ENCODE measurements around the gene SPDYE2B. TPM values are rescaled to one million over a fixed set of nuclear protein-coding genes. Genes with fewer than 3 reads are reported as not detected.
"Not testable (repeated sequence)": the region's sequence is repeated elsewhere in the genome, so short reads cannot be mapped to it uniquely, and the experiment has no call there.

The SPDYE2B gene
- total RNA-seq, 1 donor from 2014 or later = not detected

- not testable (repeated sequence) for H3K36me3 Mint-ChIP-seq (ENCODE audit: unreplicated experiment); H3K4me1 Mint-ChIP-seq (ENCODE audit: low read depth, unreplicated experiment); H3K27me3 Mint-ChIP-seq (ENCODE audit: unreplicated experiment); H3K27ac Mint-ChIP-seq (ENCODE audit: unreplicated experiment); H3K4me3 Mint-ChIP-seq (ENCODE audit: unreplicated experiment); DNase-seq; H3K9me3 Mint-ChIP-seq (ENCODE audit: unreplicated experiment)
Observed at GRCh38 chr7:102694008-102694407, 43.9 kb downstream of the SPDYE2B start.

GRCh38 chr7:102695033-102695552 is 45.0 kb downstream of the SPDYE2B start:
- not testable (repeated sequence) for H3K4me1 Mint-ChIP-seq (ENCODE audit: low read depth, unreplicated experiment); H3K9me3 Mint-ChIP-seq (ENCODE audit: unreplicated experiment); H3K36me3 Mint-ChIP-seq (ENCODE audit: unreplicated experiment); H3K27me3 Mint-ChIP-seq (ENCODE audit: unreplicated experiment); DNase-seq; H3K4me3 Mint-ChIP-seq (ENCODE audit: unreplicated experiment); H3K27ac Mint-ChIP-seq (ENCODE audit: unreplicated experiment)

GRCh38 chr7:102696009-102696408 is 45.9 kb downstream of the SPDYE2B start:
- H3K4me3 Mint-ChIP-seq (ENCODE audit: unreplicated experiment); H3K36me3 Mint-ChIP-seq (ENCODE audit: unreplicated experiment); DNase-seq; H3K9me3 Mint-ChIP-seq (ENCODE audit: unreplicated experiment); H3K4me1 Mint-ChIP-seq (ENCODE audit: low read depth, unreplicated experiment); H3K27me3 Mint-ChIP-seq (ENCODE audit: unreplicated experiment); H3K27ac Mint-ChIP-seq (ENCODE audit: unreplicated experiment): not testable (repeated sequence)

GRCh38 chr7:102697642-102698512 is 47.8 kb downstream of the SPDYE2B start:
- not testable (repeated sequence) for H3K4me3 Mint-ChIP-seq (ENCODE audit: unreplicated experiment)

GRCh38 chr7:102698962-102699750 is 49.0 kb downstream of the SPDYE2B start:
- H3K9me3 Mint-ChIP-seq (ENCODE audit: unreplicated experiment) = not testable (repeated sequence)

More at GRCh38 chr7:102697642-102698512, 47.8 kb downstream of the SPDYE2B start:
- not testable (repeated sequence) for H3K27ac Mint-ChIP-seq (ENCODE audit: unreplicated experiment); H3K27me3 Mint-ChIP-seq (ENCODE audit: unreplicated experiment); H3K36me3 Mint-ChIP-seq (ENCODE audit: unreplicated experiment); H3K9me3 Mint-ChIP-seq (ENCODE audit: unreplicated experiment); DNase-seq; H3K4me1 Mint-ChIP-seq (ENCODE audit: low read depth, unreplicated experiment)

More at GRCh38 chr7:102698962-102699750, 49.0 kb downstream of the SPDYE2B start:
- H3K27me3 Mint-ChIP-seq (ENCODE audit: unreplicated experiment); H3K4me3 Mint-ChIP-seq (ENCODE audit: unreplicated experiment); H3K36me3 Mint-ChIP-seq (ENCODE audit: unreplicated experiment); H3K4me1 Mint-ChIP-seq (ENCODE audit: low read depth, unreplicated experiment); H3K27ac Mint-ChIP-seq (ENCODE audit: unreplicated experiment); DNase-seq: not testable (repeated sequence)

Other genes starting within 250 kb of the SPDYE2B start
- gene ORAI2, start 216.7 kb upstream of the SPDYE2B start, total RNA-seq (ENCODE audit: unreplicated experiment) = 31.8 TPM
- 9.8 TPM for gene ALKBH4, start 185.5 kb upstream of the SPDYE2B start, total RNA-seq (ENCODE audit: unreplicated experiment)
- gene LRWD1, start 185.3 kb upstream of the SPDYE2B start, total RNA-seq (ENCODE audit: unreplicated experiment) = 37.0 TPM
- gene POLR2J, start 171.4 kb upstream of the SPDYE2B start, total RNA-seq (ENCODE audit: unreplicated experiment) = 28.4 TPM
- 40.1 TPM for gene RASA4B, start 132.5 kb upstream of the SPDYE2B start, total RNA-seq (ENCODE audit: unreplicated experiment)
- gene UPK3BL2, start 106.6 kb upstream of the SPDYE2B start, total RNA-seq (ENCODE audit: unreplicated experiment) = 11.4 TPM
- gene SPDYE2, start 99.1 kb upstream of the SPDYE2B start, total RNA-seq (ENCODE audit: unreplicated experiment) = not detected
- gene POLR2J3, start 77.7 kb upstream of the SPDYE2B start, total RNA-seq (ENCODE audit: unreplicated experiment) = 32.5 TPM
- gene RASA4, start 33.6 kb upstream of the SPDYE2B start, total RNA-seq (ENCODE audit: unreplicated experiment) = 102 TPM
- gene UPK3BL1, start 7.5 kb upstream of the SPDYE2B start, total RNA-seq (ENCODE audit: unreplicated experiment) = 21.9 TPM
- gene POLR2J2, start 21.3 kb downstream of the SPDYE2B start, total RNA-seq (ENCODE audit: unreplicated experiment) = 13.4 TPM
- gene FAM185A, start 98.7 kb downstream of the SPDYE2B start, total RNA-seq (ENCODE audit: unreplicated experiment) = 8.5 TPM